ENCODE measurements around the gene GPS2.
"Not testable (repeated sequence)": the region's sequence is repeated elsewhere in the genome, so short reads cannot be mapped to it uniquely, and the experiment has no call there.

DNA sequence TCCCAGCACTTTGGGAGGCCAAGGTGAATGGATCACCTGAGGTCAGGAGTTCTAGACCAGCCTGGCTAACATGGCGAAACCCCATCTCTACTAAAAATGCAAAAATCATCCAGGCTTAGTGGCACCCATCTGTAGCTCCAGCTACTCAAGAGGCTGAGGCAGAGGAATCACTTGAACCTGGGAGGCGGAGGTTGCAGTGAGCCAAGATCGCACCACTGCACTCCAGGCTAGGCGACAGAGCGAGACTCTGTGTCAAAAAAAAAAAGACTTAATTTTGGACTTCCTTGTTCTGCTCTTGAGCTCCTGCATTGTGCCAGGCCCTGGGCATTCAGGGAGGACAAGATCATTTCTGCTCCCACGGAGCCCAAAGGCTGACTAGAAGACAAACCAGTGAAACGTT is 22.4 kb upstream of the GPS2 start:
- not testable (repeated sequence) for TF ChIP-seq CTCF (IDR thresholded peaks at IDR 0.05; ENCODE audit: low read depth, low read length, poor library complexity, severe bottlenecking); EZH2phosphoT487 (IDR thresholded peaks at IDR 0.05; ENCODE audit: borderline replicate concordance, low read length)
